ENCODE measurements around the gene FNBP1L. TPM values are rescaled to one million over a fixed set of nuclear protein-coding genes. Genes with fewer than 3 reads are reported as not detected.

The FNBP1L gene
- total and polyA plus RNA-seq, 2 of the 8 experiments (the other 6 are each of a cell fraction or from before 2014, with no cell fraction given): 48.9 to 95.9 TPM

DNA sequence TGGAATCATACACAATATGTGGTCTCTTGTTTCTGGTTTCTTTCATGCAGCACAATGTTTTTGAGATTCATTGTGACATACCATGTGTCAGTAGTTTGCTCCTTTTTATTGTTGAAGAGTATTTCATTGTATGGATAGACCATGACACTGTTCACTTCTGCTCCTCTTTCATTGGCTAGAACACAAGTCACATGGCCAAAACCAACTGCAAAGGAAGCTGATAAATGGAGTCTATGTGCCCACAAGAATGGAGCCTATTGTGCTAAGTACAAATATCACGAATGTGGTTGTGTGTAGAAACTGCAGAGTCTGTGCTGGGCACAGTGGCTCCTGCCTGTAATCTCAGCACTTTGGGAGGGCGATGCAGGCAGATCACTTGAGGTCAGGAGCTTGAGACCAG lies 28.6 kb upstream of the FNBP1L start:
- 94% methylated on average over 2 of the region's 2 CpGs; no CpG with 5 or more reads in 1 of the 2 experiments for WGBS, 2 experiments (ENCODE audit: extremely low coverage in 1 of 2, insufficient coverage in 1 of 2, insufficient read length in 1 of 2, insufficient replicate concordance in 2 of 2, low coverage in 1 of 2, low lambda C conversion rate in 2 of 2, missing lambda C conversion rate in 1 of 2)
- Histone ChIP-seq H2AK5ac (ENCODE audit: low read depth, low read length) (no peak overlapping the region), H4K5ac (ENCODE audit: insufficient read length, low read depth, low read length) (no peak overlapping the region), H3K56ac (replicated peaks; ENCODE audit: insufficient read length, low read depth, low read length) (no peak overlapping the region), H4K8ac (ENCODE audit: extremely low read depth, insufficient read depth, low read length) (no peak overlapping the region), H2BK20ac (ENCODE audit: low read length) (no peak overlapping the region), H4K91ac (replicated peaks; ENCODE audit: insufficient read length, low read length) (no peak overlapping the region), H3K4ac (replicated peaks; ENCODE audit: insufficient read length, low read depth, low read length) (no peak overlapping the region), H2BK12ac (ENCODE audit: low read depth, low read length) (no peak overlapping the region), H3K4me2 (ENCODE audit: insufficient read depth in 1 of 2, low read depth in 2 of 2, low read length in 2 of 2) (no peak overlapping the region), H3K79me2 (ENCODE audit: control insufficient read depth in 1 of 2, insufficient read depth in 2 of 2, low read length in 2 of 2) (no peaks in the 10 kb centered on the region), H3K27ac (ENCODE audit: low read depth, low read length) (no peak overlapping the region), H2BK15ac (ENCODE audit: low read length) (no peak overlapping the region), H3K23me2 (ENCODE audit: low read depth, low read length) (no peaks in the 10 kb centered on the region), H3K18ac (ENCODE audit: extremely low read depth, low read length) (no peak overlapping the region), H3K9me3 (ENCODE audit: insufficient read depth in 2 of 2, low read depth in 1 of 2, low read length in 1 of 2) (no peaks in the 10 kb centered on the region), H3K9ac (replicated peaks in 1 of 4; ENCODE audit: extremely low read depth in 1 of 4, low read depth in 3 of 4, low read length in 3 of 4) (no peak overlapping the region), H3K36me3 (ENCODE audit: control insufficient read depth in 2 of 4, insufficient read depth in 4 of 4, low read length in 3 of 4) (no peaks in the 10 kb centered on the region), H2BK120ac (replicated peaks; ENCODE audit: low read depth, low read length) (no peak overlapping the region), H2BK5ac (ENCODE audit: low read depth, low read length) (no peak overlapping the region), H3K4me3 (ENCODE audit: extremely low read depth in 1 of 4, insufficient read depth in 2 of 4, low read depth in 3 of 4, low read length in 4 of 4) (no peak overlapping the region), H2AFZ (ENCODE audit: low read length) (no peak overlapping the region), H3K14ac (ENCODE audit: insufficient read length) (no peak overlapping the region), H3K4me1 (replicated peaks in 1 of 4; ENCODE audit: control insufficient read depth in 3 of 4, insufficient read depth in 4 of 4, low read length in 3 of 4) (no peaks in the 10 kb centered on the region), H4K20me1 (replicated peaks in 1 of 2; ENCODE audit: control insufficient read depth in 1 of 2, insufficient read depth in 2 of 2, low read length in 2 of 2) (no peaks in the 10 kb centered on the region), H3K23ac (ENCODE audit: insufficient read length) (no peak overlapping the region), H3K79me1 (ENCODE audit: low read depth, low read length) (no peaks in the 10 kb centered on the region), H3K27me3 (replicated peaks in 1 of 4; ENCODE audit: control insufficient read depth in 3 of 4, extremely low read depth in 1 of 4, insufficient read depth in 3 of 4, low read length in 3 of 4) (no peaks in the 10 kb centered on the region)
- ChIA-PET CTCF (ENCODE audit: partially characterized antibody) (no interaction called here), POLR2A (ENCODE audit: partially characterized antibody) (no interaction called here)
- FAIRE-seq: no peak
- no peak for DNase-seq (ENCODE audit: low read depth in 1 of 2, low spot score in 2 of 2)
- TF ChIP-seq CHD2 (IDR thresholded peaks at IDR 0.05; ENCODE audit: low read length): no peak

Measured in H1 (cell line).